A673 (cell line): Measurements from ENCODE around the gene ZFP36L2.

ENCODE experiments used
- EZH2 ChIP-seq: fragments of 200-600 bp; sonication (generic); IDR thresholded peaks from 2 replicates; pipeline ENCODE4 v1.6.1; 2017; ENCODE audit warnings: borderline replicate concordance, low read depth, mild to moderate bottlenecking, mixed read lengths, antibody characterized with exemption, low read length; ENCODE audit not compliant: poor library complexity, severe bottlenecking
- TF ChIP-seq, protein P1 (sequence below): fragments of 300-800, 200-600 bp; sonication (generic); conservative IDR thresholded peaks from 2 replicates; pipeline ENCODE4 v1.5.1; 2017; ENCODE audit warnings: low read depth, mild to moderate bottlenecking, antibody characterized with exemption, low read length, moderate library complexity, mixed read lengths

DNA sequence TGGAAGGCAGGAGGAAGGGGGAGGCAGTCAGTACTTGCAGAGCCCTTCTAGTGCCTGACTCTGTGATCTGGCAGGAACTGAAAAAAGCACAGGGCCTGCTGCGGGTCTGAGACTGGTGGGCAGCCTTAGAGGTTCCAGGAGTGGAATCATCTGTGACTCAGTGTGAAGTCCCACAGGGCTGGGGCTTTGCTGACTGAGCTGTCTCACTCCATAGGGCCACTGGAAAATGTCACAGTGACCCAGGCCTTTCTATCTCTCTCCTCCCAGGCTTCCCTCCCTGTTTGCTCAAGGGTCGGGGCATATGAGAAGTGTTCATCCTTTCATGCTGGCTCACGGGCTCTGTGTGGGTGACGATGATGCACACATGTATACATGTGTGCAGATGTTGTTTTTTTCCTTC is 47.1 kb upstream of the ZFP36L2 start:
- TF ChIP-seq, protein P1, sequence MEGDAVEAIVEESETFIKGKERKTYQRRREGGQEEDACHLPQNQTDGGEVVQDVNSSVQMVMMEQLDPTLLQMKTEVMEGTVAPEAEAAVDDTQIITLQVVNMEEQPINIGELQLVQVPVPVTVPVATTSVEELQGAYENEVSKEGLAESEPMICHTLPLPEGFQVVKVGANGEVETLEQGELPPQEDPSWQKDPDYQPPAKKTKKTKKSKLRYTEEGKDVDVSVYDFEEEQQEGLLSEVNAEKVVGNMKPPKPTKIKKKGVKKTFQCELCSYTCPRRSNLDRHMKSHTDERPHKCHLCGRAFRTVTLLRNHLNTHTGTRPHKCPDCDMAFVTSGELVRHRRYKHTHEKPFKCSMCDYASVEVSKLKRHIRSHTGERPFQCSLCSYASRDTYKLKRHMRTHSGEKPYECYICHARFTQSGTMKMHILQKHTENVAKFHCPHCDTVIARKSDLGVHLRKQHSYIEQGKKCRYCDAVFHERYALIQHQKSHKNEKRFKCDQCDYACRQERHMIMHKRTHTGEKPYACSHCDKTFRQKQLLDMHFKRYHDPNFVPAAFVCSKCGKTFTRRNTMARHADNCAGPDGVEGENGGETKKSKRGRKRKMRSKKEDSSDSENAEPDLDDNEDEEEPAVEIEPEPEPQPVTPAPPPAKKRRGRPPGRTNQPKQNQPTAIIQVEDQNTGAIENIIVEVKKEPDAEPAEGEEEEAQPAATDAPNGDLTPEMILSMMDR, result no peak
- TF ChIP-seq EZH2, result no peak
